Measurements from ENCODE around the gene MANF. TPM values are rescaled to one million over a fixed set of nuclear protein-coding genes. Genes with fewer than 3 reads are reported as not detected.

The MANF gene
- total and polyA plus RNA-seq, 2 donors from 2014 or later = 96.5 to 224 TPM

- Histone ChIP-seq H3K27ac (ENCODE audit: low read depth in 2 of 2, low read length in 2 of 2) (peak overlapping the region; percentile 4 to 34), H3K9me3 (ENCODE audit: control insufficient read depth in 2 of 3, insufficient read depth in 1 of 3, low read length in 3 of 3) (no peaks in the 10 kb centered on the region), H3K9ac (ENCODE audit: low read length in 3 of 3) (peak overlapping the region in 2 of 3 donors; percentile 50 to 55), H3K36me3 (ENCODE audit: control insufficient read depth in 2 of 3, insufficient read depth in 3 of 3, low read length in 3 of 3) (peaks cover 3 to 31% (median 13%) of the 10 kb centered on the region in 3 donors), H3K4me1 (ENCODE audit: control insufficient read depth in 2 of 3, insufficient read depth in 2 of 3, low read depth in 1 of 3, low read length in 3 of 3) (peaks cover 4 to 44% (median 25%) of the 10 kb centered on the region in 3 donors), H3K4me3 (ENCODE audit: low read length in 3 of 3) (peak overlapping the region; percentile 3 to 59 (median 53)), H3K27me3 (ENCODE audit: control insufficient read depth, insufficient read depth, low read length) (no peaks in the 10 kb centered on the region)
- DNase-seq (peak in 2 of 5 donors; percentile 54 to 66), FAIRE-seq (no peak)
- intact Hi-C loops (cut with DNase I) = no loop called here
- TF ChIP-seq CTCF (IDR thresholded peaks at IDR 0.05; ENCODE audit: borderline replicate concordance, extremely low read depth, insufficient read depth) = no peak
These were observed 5.4 kb downstream of the MANF start for GRCh38 chr3:51390246-51391074.

- Histone ChIP-seq H3K9me3 (ENCODE audit: control insufficient read depth in 2 of 3, insufficient read depth in 1 of 3, low read length in 3 of 3) (no peaks in the 10 kb centered on the region), H3K4me1 (ENCODE audit: control insufficient read depth in 2 of 3, insufficient read depth in 2 of 3, low read depth in 1 of 3, low read length in 3 of 3) (peaks cover 4 to 39% (median 20%) of the 10 kb centered on the region in 3 donors), H3K36me3 (ENCODE audit: control insufficient read depth in 2 of 3, insufficient read depth in 3 of 3, low read length in 3 of 3) (peaks cover 3 to 37% (median 18%) of the 10 kb centered on the region in 3 donors), H3K9ac (ENCODE audit: low read length in 3 of 3) (peak within 1 kb of the TSS in 2 of 3 donors; percentile 50 to 55), H3K27ac (ENCODE audit: low read depth in 2 of 2, low read length in 2 of 2) (peak within 1 kb of the TSS; percentile 36 to 85), H3K4me3 (ENCODE audit: low read length in 3 of 3) (peak within 1 kb of the TSS; percentile 49 to 64 (median 61)), H3K27me3 (ENCODE audit: control insufficient read depth, insufficient read depth, low read length) (no peaks in the 10 kb centered on the region)
- DNase-seq = peak; percentile 98 to 99 (median 99)
- intact Hi-C loops (cut with DNase I) = no loop called here
- no peak for FAIRE-seq
- peak; percentile 89 for TF ChIP-seq CTCF (IDR thresholded peaks at IDR 0.05; ENCODE audit: borderline replicate concordance, extremely low read depth, insufficient read depth)
These were observed 6.0 kb downstream of the MANF start, which contains the start of gene RBM15B for GRCh38 chr3:51391075-51391565. TSS of gene RBM15B (plus strand) at chr3:51391285. CDS start at chr3:51391400, 115 bp downstream.

- intact Hi-C loops (cut with DNase I) = no loop called here
- H3K4me3 ChIP-seq (ENCODE audit: low read length in 3 of 3) = peak overlapping the region; percentile 49 to 64 (median 61)
- peak; percentile 30 to 84 (median 44) for DNase-seq
- FAIRE-seq = no peak
- no peak for TF ChIP-seq CTCF (IDR thresholded peaks at IDR 0.05; ENCODE audit: borderline replicate concordance, extremely low read depth, insufficient read depth)
- H3K4me1 ChIP-seq (ENCODE audit: control insufficient read depth in 2 of 3, insufficient read depth in 2 of 3, low read depth in 1 of 3, low read length in 3 of 3) = peaks cover under 1 to 32% (median 15%) of the 10 kb centered on the region in 3 donors
- no peaks in the 10 kb centered on the region for H3K9me3 ChIP-seq (ENCODE audit: control insufficient read depth in 2 of 3, insufficient read depth in 1 of 3, low read length in 3 of 3)
- H3K36me3 ChIP-seq (ENCODE audit: control insufficient read depth in 2 of 3, insufficient read depth in 3 of 3, low read length in 3 of 3) = peaks cover 5 to 37% (median 22%) of the 10 kb centered on the region in 3 donors
- no peaks in the 10 kb centered on the region for H3K27me3 ChIP-seq (ENCODE audit: control insufficient read depth, insufficient read depth, low read length)
- H3K27ac ChIP-seq (ENCODE audit: low read depth in 2 of 2, low read length in 2 of 2) = peak overlapping the region; percentile 36 to 85
- H3K9ac ChIP-seq (ENCODE audit: low read length in 3 of 3) = peak overlapping the region in 1 of 3 donors; percentile 37
These were observed 6.7 kb downstream of the MANF start for GRCh38 chr3:51391566-51392354.

Data from kidney (tissue), 14 donors.